Effector CD4-positive, alpha-beta T cell (primary cell): ENCODE results near the gene ZP3.
"Not testable (repeated sequence)": the region's sequence is repeated elsewhere in the genome, so short reads cannot be mapped to it uniquely, and the experiment has no call there.

Experiments
- DNase-seq: peaks from one replicate; pipeline ENCODE4 v3.0.0-alpha.2; 2020

ZP3 gene

DNA sequence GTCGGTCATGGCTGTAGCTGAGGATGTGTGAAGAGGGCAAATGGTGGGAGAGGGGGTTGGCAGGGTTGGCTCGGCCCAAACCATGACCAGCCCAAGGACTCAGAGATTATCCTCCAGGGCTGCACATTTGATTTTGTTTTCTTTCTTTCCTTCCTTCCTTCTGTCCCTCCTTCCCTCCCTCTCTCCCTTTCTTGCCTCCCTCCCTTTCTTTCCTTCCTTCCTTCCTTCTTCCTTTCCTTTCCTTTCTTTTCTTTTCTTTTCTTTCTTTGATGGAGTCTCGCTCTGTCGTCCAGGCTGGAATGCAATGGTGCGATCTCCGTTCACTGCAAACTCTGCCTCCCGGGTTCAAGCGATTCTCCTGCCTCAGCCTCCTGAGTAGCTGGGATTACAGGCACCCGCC is 19.0 kb upstream of the ZP3 start:
- DNase-seq: no peak

GRCh38 chr7:76407718-76408117 is 17.0 kb upstream of the ZP3 start:
- DNase-seq: no peak

- no peak for DNase-seq
These were observed 16.6 kb upstream of the ZP3 start for GRCh38 chr7:76408121-76408560.

DNA sequence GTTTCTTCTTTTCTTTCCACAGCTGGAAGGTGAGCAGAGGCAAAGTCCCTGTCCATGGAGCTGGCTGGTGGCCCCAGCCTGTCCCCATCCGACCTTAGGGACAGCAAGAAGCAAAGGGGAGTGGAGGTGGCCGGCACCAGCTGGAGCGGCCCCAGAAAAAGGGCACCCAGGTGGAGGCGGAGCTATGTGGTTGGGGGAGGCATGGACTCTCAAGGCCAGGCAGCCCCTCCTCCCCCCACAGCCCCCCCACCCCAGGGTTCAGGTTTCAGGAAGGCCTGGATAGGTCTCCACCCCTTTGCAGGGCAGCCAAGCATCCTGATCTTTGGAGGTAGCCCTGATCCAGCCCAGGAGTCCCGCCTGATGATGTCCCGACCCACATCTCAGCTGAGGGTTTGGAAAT is 15.2 kb upstream of the ZP3 start, which contains the start of gene SSC4D:
Gene SSC4D (minus strand): TSS at position 161 of the 400 bp plus-strand sequence. CDS start 5,258 bp downstream, outside the sequence.
- no peak for DNase-seq

DNA sequence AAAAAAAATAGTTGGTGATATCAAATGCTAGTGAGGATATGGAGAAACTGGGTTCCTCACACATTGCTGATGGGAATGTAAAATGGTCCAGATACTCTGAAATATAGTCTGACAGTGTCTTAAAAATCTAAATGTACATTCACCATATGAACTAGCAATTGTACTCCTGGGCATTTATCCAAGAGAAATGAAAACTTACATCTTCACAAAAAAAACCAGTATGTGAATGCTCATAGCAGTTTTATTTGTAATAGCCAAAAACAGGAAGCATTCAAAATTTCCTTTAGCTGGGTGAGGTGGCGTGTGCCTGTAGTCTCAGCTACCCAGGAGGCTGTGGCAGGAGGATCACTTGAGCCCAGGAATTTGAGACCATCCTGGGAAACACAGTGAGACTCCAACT is 13.1 kb upstream of the ZP3 start:
- no peak for DNase-seq

DNA sequence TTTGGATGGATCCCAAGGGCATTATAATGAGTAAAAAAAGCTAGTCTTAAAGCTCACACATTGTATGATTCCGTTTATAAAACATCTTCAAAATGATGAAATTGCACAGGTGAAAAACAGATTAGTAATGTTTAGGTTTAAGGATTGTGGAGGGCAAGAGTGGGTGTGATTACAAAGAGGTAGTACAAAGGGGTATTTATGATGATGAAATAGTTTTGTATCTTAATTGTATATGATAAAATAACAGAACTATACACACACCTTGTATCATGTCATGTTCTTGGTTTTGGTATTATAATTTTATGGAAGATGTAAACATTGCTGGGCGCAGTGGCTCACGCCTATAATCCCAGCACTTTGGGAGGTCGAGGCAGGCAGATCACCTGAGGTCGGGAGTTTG is 12.5 kb upstream of the ZP3 start:
- DNase-seq: no peak

GRCh38 chr7:76417654-76418310 is 7.0 kb upstream of the ZP3 start:
- not testable (repeated sequence) for DNase-seq

DNA sequence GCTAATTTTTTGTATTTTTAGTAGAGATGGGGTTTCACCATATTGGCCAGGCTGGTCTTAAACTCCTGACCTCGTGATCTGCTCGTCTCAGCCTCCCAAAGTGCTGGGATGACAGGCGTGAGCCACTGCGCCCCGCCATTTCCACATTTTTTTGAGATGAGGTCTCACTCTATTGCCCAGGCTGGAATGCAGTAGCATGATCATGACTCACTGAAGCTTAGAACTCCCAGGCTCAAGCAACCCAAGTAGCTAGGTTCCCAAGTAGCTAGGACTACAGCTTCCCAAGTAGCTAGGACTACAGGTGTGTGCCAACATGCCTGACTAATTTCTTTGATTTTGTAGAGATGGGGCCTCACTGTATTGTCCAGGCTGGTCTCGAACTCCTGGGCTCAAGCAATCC is 3.7 kb upstream of the ZP3 start:
- DNase-seq: not testable (repeated sequence)

DNA sequence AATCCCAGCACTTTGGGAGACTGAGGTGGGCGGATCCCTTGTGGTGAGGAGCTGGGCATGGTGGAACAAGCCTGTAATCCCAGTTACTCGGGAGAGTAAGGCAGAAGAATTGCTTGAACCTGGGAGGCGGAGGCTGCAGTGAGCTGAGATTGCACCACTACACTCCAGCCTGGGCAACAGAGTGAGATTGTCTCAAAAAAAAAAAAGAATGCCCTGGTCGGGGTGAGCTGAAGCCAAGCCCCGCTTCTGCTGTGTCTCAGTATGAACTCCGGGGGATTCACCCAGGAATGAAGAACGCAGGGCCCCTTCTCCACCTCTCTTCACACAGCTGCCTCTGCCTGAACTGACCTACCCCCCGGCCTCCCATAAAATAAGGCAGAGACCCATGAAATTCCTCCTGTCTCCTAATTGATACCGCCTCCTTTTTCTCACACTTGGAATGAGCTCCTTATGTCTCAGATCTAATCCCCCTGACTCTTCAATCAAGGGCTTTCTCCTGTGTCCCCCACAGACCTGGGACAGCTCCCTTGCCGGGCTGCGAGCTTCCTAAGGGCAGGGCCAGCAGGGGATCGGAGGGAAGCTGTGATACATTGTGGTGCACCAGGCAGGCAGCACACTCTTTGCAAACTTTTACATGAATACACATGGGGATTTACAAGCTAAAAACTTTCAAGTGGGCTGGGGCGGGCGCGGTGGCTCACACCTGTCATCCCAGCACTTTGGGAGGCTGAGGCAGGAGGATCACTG is 911 bp upstream of the ZP3 start:
- no peak for DNase-seq

DNA sequence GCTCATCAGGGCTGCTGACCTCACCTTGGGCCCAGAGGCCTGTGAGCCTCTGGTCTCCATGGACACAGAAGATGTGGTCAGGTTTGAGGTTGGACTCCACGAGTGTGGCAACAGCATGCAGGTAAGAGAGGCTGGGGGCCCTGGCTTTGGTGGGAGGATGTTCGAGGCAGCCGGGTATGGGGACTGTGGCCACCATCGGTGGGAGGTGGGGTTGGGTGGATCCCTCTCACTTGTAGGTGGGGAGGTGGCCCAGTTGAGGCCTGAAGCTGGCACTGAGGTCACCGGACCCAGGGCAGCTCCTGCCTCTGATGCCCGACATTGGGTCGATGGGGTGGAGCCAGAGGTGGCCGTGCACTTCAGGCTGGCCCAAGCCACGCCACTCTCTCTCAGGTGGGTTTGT is 406 bp downstream of the ZP3 start:
- DNase-seq: no peak

DNA sequence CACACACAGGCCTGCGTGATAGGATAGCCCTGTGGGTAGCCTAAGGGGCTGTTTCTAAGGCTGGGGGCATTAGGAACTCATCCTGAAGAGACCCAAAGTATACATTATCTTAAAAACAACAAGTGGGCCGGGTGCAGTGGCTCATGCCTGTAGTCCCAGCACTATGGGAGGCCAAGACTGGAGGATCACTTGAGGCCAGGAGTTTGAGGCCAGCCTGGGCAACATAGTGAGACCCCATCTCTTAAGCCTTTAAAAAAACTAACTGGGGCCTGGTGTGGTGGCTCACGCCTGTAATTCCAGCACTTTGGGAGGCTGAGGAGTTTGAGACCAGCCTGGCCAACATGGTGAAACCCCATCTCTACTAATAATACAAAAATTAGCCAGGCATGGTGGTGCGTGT is 808 bp downstream of the ZP3 start:
- DNase-seq: not testable (repeated sequence)

GRCh38 chr7:76426246-76426645 is 1.5 kb downstream of the ZP3 start:
- no peak for DNase-seq

- DNase-seq: no peak
These were observed 2.9 kb downstream of the ZP3 start for GRCh38 chr7:76427635-76428034.

DNA sequence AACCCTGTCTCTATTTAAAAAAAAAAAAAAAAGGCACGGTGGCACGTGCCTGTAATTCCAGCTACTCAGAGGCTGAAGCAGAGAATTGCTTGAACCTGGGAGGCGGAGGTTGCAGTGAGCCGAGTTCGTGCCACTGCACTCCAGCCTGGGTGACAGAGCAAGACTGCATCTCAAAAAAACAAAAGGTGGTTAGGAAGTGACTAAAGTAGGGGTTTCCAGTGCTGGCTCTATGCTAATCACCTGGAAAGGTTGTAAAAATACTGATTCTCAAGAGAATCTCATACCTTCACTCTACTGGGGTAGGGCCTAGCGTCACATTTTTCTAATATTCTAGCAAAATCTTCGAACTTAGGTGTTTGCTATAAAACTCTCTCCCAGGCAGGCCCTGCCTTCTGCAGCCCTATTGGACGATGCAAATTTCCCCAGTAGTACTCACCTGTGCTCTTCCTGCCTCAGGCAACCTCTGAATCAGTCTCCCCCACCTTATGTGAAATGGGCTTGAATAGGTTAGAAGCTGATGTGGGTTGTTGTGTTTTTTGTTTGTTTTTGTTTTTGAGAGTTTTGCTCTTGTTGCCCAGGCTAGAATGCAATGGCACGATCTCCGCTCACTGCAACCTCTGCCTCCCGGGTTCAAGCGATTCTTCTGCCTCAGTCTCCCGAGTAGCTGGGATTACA is 3.5 kb downstream of the ZP3 start:
- no peak for DNase-seq

- no peak for DNase-seq
These were observed 4.4 kb downstream of the ZP3 start for GRCh38 chr7:76428868-76429805.

DNA sequence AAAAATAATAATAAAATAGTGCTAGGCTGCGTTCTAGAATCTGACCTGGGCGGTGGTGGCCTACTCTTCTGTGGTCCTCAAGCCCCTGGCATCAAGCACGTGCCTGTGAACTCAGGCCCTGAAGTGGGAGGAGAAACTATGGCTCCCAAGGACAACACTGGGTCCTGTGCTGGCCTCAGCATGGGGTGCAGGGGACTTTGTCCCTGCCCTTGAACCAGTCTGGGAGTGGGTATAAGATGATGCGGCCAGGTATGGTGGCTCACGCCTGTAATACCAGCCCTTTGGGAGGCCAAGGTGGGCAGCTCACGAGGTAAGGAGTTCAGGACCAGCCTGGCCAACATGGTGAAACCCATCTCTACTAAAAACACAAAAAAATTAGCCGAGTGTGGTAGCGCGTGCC is 5.5 kb downstream of the ZP3 start:
- no peak for DNase-seq

DNA sequence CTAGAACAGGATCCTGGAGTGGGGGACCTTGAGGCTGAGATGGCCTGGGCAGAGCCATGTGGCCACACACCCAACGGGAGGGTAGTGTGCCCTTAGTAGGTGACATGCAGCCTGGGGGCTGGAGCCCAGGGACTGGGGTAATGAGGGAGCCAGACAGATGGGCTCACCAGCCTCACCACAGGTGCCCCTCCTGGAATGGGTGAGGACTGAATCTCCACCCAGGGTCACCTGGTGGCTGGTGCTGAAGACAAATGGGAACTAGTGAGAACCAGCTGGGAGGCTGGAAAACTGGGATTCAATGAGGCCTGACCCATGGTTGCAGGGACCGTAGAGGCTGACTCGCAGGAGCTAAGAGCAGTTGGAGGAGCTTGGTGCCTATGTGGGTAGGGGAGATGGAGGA is 6.1 kb downstream of the ZP3 start:
- DNase-seq: no peak

DNA sequence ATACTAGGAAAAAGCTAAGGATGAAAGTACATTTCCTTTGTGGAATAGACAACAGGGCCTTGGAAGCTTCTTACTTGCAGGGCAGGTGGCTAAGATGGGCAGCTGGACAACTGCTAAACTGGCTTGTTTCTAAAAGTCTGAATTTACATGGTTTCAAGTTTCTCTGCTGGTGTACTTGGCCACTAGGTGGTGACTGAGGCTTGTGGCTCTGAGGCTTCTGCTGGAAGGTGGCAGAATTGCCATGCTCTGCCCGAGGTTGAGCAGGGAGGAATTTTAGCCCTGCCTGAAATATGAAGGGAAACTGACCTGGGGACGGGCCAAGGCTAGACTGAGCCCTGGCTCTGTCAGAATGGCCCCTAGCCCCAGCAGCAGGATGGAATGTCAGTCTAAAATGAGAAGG is 13.1 kb downstream of the ZP3 start:
- DNase-seq: peak; percentile 12

DNA sequence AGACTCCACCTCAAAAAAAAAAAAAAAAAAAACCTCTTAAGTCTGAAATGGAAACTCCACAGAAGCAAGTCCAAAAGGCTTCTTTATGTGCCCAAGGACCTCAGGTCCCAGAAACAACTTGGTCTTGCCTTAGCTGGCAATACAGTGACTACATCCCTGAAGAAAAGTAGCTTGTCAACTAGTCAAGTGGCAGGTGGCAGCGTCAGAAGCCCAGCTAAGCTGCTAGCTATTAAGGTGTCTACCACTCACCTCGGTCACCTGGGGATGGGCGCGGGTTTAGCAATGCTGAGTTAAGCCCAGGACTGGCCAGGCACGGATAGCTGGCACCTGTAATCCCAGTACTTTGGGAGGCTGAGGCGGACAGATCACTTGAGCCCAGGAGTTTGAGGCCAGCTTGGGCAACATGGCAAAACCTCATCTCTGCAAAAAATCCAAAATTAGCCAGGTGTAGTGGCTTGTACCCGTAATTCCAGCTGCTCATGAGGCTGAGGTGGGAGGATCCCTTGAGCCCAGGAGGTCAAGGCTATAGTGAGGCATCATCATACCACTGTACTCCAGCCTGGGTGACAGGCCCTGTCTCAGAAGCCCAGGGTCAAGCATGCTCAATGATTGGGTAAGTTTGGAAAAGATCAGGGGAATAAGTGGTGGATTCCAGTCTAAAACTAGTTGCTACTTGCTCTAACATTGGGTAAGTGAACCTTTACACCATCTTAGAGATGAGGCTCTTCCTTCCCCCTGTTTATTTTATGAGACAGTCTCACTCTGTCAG is 14.6 kb downstream of the ZP3 start:
- not testable (repeated sequence) for DNase-seq

DNA sequence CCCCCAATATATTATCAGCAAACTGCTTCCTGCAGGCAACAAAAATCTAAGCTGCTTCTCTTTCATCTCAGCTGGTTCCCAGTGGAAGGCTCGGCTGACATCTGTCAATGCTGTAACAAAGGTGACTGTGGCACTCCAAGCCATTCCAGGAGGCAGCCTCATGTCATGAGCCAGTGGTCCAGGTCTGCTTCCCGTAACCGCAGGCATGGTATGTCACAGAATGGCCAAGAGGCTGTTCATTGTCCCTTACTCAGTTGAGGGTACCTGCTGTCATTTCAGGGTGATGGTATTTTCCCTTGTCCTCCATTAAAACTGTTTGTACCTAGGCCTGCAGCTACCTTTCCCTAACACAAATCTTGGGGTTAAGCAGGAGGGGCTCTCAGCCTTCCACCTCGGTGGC is 15.7 kb downstream of the ZP3 start:
- not testable (repeated sequence) for DNase-seq

DNA sequence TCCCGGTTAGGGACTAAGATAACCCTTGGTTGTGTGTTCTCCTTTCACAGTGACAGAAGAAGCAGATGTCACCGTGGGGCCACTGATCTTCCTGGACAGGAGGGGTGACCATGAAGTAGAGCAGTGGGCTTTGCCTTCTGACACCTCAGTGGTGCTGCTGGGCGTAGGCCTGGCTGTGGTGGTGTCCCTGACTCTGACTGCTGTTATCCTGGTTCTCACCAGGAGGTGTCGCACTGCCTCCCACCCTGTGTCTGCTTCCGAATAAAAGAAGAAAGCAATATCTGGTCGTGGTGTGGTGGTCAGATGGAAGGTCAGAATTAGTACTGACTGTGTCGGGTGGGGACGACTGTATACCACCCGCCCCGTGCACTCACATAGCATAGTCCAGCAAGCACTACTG is 17.0 kb downstream of the ZP3 start:
- not testable (repeated sequence) for DNase-seq
